Activated CD8-positive, alpha-beta T cell treated with anti-CD3 and anti-CD28 coated beads, Interleukin-2, amount 10 ng/mL, durations not matched to agents 7 days and 5 days (primary cell): ENCODE data around the gene ZNF823. TPM values are rescaled to one million over a fixed set of nuclear protein-coding genes. Genes with fewer than 3 reads are reported as not detected.
"Not testable (repeated sequence)": the region's sequence is repeated elsewhere in the genome, so short reads cannot be mapped to it uniquely, and the experiment has no call there.

ENCODE experiments used
- ATAC-seq: fragments of 150-1000 bp; cut with Tn5 transposase; one replicate; pipeline ENCODE4 v1.10.0; 2021; ENCODE audit warnings: moderate library complexity
- CTCF ChIA-PET: fragments of 350-600 bp; sonication (Branson Sonifier 250); formaldehyde crosslinking; loops from one replicate; lab custom pipeline; 2021; ENCODE audit warnings: antibody characterized with exemption; lab: Charles Lee
- POLR2A ChIA-PET: fragments of 350-600 bp; sonication (Branson Sonifier 250); formaldehyde crosslinking; loops from one replicate; lab custom pipeline; 2021; ENCODE audit warnings: antibody characterized with exemption; lab: Charles Lee
- DNase-seq: peaks from one replicate; pipeline ENCODE4 v3.0.0-alpha.2; 2020
- H3K27ac Mint-ChIP-seq: one replicate; pipeline ENCODE4 v1.8.0; 2021; ENCODE audit warnings: mild to moderate bottlenecking, mixed read lengths
- H3K27me3 Mint-ChIP-seq: one replicate; pipeline ENCODE4 v1.8.0; 2021; ENCODE audit warnings: low read depth, mixed read lengths
- H3K36me3 Mint-ChIP-seq: one replicate; pipeline ENCODE4 v1.8.0; 2021; ENCODE audit warnings: low read depth, mixed read lengths
- H3K4me1 Mint-ChIP-seq: one replicate; pipeline ENCODE4 v1.8.0; 2021; ENCODE audit warnings: low read depth, mixed read lengths
- H3K4me3 Mint-ChIP-seq: one replicate; pipeline ENCODE4 v1.8.0; 2021; ENCODE audit warnings: mild to moderate bottlenecking, mixed read lengths
- H3K9me3 Mint-ChIP-seq: one replicate; pipeline ENCODE4 v1.8.0; 2022; ENCODE audit warnings: mixed read lengths; ENCODE audit not compliant: insufficient read depth
- total RNA-seq, 2 experiments: library from RNA; stranded (reverse); gene quantifications; one replicate each; pipeline ENCODE4 v1.2.3, GENCODE V29; 2021

Gene ZNF823
- 1 to 10 TPM; 6.5 to 7.0 TPM for total RNA-seq

DNA sequence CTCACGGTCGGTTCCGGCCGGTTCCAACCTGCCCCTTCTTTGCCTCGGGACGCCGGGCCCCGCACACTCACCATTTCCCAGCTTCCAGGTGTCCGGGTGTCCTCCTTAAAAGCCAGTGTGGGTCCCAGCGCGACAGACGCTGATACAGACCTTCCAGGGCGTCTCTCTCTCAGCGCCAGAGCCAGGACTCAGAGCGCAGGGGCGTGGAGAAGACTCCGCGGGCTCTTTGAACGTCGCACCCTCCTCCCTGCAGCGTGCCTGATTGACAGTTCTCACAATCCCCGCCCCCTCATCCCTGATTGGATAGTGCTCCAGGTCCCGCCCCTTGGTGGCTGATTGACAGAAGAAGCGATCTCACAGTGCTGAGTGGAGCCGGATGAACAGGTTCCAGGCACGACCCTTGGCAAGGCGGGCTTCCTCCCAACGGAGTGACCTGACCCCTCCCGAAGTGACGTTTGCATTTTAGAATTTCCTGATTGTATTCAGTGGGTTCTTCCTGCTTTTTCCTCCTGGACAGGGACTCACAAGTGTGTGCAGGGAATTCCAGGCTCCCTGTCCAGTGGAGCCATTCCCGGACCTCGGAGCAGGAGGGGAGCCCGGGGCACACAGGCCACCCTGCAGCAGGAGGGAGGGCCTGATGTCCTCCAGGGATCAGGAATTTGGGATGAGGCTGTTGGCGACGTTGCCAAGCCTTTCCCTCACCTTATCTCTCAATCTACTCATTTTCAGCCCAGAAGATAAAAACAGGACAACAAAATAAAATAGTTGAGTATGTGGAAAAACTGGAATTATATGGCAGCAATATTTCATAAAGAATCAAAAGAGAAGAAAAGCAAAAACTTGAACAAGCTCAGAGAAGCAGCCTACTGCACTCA is at the start of gene ZNF823:
ZNF823 (minus strand) TSS at position 201 of the 875 bp plus-strand sequence; CDS start at position 74, 127 bp downstream.
- Mint-ChIP-seq H3K27me3 (peaks cover 7% of the 10 kb centered on the region), H3K4me1 (peaks cover 21% of the 10 kb centered on the region), H3K27ac (peak within 1 kb of the TSS; percentile 98), H3K4me3 (peak within 1 kb of the TSS; percentile 99), H3K9me3 (no peaks in the 10 kb centered on the region), H3K36me3 (peaks cover 21% of the 10 kb centered on the region)
- POLR2A ChIA-PET = no interaction called here
- peak; percentile 98 for ATAC-seq
- DNase-seq = peak; percentile 100
- CTCF ChIA-PET = interaction anchor here (0.7 to 1.2 kb wide), 2 partner anchors 27 to 156 kb away, joined by 3 to 4 read pairs; partner anchors contain the start of gene ZNF441

DNA sequence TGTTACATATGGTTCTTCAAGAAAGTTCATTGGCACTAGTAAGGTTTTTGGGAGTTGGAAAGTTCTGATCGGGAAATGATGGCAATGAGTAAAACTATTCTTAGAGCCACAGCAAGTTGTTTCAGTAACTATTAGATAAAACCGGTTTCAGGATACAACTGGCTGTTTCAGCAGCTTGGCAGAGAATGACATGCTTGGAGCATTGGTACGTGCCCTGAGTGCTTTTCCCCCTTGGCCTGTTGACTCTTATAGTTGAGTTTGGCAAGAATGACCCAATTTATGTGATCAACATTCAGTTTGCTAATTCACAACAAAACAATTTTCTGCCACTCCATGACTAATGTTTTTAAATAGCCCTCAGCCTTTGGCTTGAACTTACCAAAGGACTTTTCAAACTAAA is 48.8 kb upstream of the ZNF823 start:
- DNase-seq (no peak), ATAC-seq (no peak)
- H3K27me3 Mint-ChIP-seq = no peaks in the 10 kb centered on the region
- H3K4me3 Mint-ChIP-seq = no peak overlapping the region
- peaks cover 63% of the 10 kb centered on the region for H3K9me3 Mint-ChIP-seq
- ChIA-PET CTCF (interaction anchor here (2.3 kb wide), 1 partner anchor 10 kb away, joined by 13 read pairs; the partner anchor contains the start of gene ZNF491), POLR2A (no interaction called here)
- H3K36me3 Mint-ChIP-seq = peaks cover 23% of the 10 kb centered on the region
- no peaks in the 10 kb centered on the region for H3K4me1 Mint-ChIP-seq
- H3K27ac Mint-ChIP-seq = no peak overlapping the region

DNA sequence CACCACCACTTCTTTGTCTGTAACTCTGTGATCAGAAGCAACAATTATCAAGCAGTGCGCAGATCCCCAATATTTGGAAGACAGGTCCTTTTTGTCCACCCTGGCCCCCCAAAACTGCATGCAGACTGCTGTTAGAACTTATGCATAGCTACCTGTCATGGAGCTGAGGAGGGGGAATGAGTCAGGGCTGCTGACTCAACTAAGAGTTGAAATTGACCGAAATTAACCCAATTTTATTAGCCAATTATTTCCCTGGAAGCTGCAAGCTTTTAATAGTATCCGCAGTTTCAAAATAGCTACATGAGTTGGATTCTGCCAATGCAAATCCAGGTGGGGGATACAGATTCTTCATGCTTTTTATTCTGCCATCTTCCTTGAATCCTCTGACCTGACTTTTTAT is 45.6 kb upstream of the ZNF823 start:
- Mint-ChIP-seq H3K27ac (no peak overlapping the region), H3K36me3 (peaks cover 49% of the 10 kb centered on the region), H3K4me1 (no peaks in the 10 kb centered on the region), H3K4me3 (no peak overlapping the region), H3K9me3 (peaks cover 66% of the 10 kb centered on the region), H3K27me3 (no peaks in the 10 kb centered on the region)
- ChIA-PET POLR2A (no interaction called here), CTCF (no interaction called here)
- DNase-seq (no peak), ATAC-seq (no peak)

DNA sequence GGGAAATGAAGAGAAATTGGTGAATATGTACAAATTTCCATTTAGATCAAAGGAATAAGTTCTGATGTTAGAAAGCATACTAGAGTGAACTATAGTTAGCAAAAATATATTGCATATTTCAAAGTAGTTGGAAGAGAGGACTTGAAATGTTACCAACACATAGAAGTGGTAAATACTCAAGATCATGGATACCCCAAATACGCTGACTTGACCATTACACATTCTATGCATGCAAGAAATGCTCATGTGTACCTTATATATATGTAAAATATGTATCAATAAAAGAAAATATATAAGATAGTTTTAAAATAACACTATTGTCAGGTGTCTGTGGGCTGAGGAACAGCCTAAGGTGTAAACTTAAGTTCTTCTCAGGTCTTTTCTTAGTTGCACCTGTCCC is 45.0 kb upstream of the ZNF823 start:
- Mint-ChIP-seq H3K36me3 (peaks cover 55% of the 10 kb centered on the region), H3K4me1 (no peaks in the 10 kb centered on the region), H3K27ac (no peak overlapping the region), H3K4me3 (no peak overlapping the region), H3K27me3 (no peaks in the 10 kb centered on the region), H3K9me3 (peaks cover 60% of the 10 kb centered on the region)
- ATAC-seq (no peak), DNase-seq (no peak)
- POLR2A ChIA-PET = no interaction called here
- CTCF ChIA-PET = no interaction called here

DNA sequence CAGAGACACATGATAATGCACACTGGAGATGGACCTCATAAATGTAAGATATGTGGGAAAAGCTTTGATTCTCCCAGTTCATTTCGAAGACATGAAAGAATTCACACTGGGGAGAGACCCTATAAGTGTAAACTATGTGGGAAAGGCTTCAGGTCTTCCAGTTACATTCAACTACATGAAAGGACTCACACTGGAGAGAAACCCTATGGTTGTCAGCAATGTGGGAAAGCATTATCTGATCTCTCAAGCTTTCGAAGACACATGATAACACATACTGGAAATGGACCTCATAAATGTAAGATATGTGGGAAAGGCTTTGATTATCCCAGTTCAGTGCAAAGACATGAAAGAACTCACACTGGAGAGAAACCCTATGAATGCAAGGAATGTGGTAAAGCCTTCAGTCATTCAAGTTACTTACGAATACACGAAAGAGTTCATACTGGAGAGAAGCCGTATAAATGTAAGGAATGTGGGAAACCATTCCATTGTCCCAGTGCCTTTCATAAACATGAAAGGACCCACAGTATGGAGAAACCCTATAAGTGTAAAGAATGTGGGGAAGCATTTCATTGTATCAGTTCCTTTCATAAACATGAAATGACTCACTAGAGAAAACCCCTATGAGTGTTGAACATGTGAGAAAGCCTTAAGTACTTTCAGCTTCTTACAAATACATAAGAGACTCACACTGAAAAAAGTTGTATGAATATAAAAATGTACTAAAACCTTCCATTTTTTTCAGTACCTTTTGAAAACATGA is 42.7 kb upstream of the ZNF823 start:
- Mint-ChIP-seq H3K4me3 (no peak overlapping the region), H3K4me1 (no peaks in the 10 kb centered on the region), H3K9me3 (peaks cover 49% of the 10 kb centered on the region), H3K27ac (no peak overlapping the region), H3K27me3 (no peaks in the 10 kb centered on the region), H3K36me3 (peaks cover 76% of the 10 kb centered on the region)
- DNase-seq (no peak), ATAC-seq (no peak)
- ChIA-PET POLR2A (no interaction called here), CTCF (no interaction called here)

DNA sequence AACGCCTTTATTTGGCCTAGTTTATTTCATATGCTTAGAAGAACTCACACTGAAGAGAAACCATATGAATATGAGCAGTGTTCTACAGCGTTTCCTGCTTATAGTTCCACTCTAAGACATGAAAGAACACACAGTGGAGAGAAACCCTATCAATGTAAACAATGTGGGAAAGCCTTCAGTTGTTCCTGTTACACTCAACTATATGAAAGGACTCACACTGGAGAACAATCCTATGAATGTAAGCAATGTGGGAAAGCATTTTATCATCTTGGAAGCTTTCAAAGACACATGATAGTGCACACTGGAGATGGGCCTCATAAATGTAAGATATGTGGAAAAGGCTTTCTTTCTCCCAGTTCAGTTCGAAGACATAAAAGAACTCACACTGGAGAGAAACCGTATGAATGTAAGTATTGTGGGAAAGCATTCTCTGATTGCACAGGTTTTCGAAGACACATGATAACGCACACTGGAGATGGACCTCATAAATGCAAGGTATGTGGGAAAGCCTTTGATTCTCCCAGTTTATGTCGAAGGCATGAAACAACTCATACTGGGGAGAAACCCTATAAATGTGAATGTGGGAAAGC is 41.8 kb upstream of the ZNF823 start:
- DNase-seq (no peak), ATAC-seq (no peak)
- Mint-ChIP-seq H3K27me3 (no peaks in the 10 kb centered on the region), H3K27ac (no peak overlapping the region), H3K36me3 (peaks cover 82% of the 10 kb centered on the region), H3K4me1 (no peaks in the 10 kb centered on the region), H3K4me3 (no peak overlapping the region), H3K9me3 (peaks cover 56% of the 10 kb centered on the region)
- ChIA-PET CTCF (interaction anchor here (0.7 kb wide), 1 partner anchor 30 kb away, joined by 3 read pairs; no protein-coding TSS in a partner anchor), POLR2A (no interaction called here)

DNA sequence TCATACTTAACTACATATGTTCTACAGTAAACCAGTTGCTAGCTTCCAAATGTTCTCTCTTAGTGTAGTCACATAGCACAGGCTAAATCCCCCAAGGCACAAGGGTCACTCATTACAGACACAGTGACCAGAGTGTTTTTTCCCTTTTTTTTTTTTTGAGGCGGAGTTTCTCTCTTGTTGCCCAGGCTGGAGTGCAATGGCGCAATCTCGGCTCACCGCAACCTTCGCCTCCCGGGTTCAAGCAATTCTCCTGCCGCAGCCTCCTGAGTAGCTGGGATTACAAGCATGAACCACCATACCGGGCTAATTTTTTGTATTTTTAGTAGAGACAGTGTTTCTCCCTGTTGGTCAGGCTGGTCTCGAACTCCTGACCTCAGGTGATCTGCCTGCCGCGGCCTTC is 37.9 kb upstream of the ZNF823 start:
- H3K4me1 Mint-ChIP-seq, DNase-seq, H3K27ac Mint-ChIP-seq, H3K4me3 Mint-ChIP-seq, H3K27me3 Mint-ChIP-seq, POLR2A ChIA-PET, ATAC-seq: not testable (repeated sequence)
- CTCF ChIA-PET = interaction anchor here (1.2 kb wide), 1 partner anchor 21 kb away, joined by 3 read pairs; no protein-coding TSS in a partner anchor
- Mint-ChIP-seq H3K9me3 (peaks cover 53% of the 10 kb centered on the region), H3K36me3 (peaks cover 77% of the 10 kb centered on the region)

DNA sequence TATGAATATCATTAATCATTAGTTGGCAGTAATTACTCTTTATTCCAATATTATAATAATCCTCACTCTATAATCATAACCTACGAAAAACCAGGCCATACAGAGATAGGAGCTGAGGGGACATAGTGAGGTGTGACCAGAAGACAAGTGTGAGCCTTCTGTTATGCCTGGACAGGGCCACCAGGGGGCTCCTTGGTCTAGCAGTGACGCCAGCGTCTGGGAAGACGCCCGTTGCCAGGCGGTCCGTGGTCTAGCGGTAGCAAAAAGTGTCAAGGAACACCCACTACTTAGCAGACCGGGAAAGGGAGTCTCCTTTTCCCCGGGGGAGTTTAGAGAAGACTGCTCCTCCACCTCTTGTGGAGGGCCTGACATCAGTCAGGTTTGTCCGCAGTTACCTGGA is 32.8 kb upstream of the ZNF823 start:
- CTCF ChIA-PET = not testable (repeated sequence)
- POLR2A ChIA-PET = interaction anchor here (0.6 kb wide), 1 partner anchor 239 kb away, joined by 4 read pairs; no protein-coding TSS in a partner anchor
- peaks cover 57% of the 10 kb centered on the region for H3K9me3 Mint-ChIP-seq

DNA sequence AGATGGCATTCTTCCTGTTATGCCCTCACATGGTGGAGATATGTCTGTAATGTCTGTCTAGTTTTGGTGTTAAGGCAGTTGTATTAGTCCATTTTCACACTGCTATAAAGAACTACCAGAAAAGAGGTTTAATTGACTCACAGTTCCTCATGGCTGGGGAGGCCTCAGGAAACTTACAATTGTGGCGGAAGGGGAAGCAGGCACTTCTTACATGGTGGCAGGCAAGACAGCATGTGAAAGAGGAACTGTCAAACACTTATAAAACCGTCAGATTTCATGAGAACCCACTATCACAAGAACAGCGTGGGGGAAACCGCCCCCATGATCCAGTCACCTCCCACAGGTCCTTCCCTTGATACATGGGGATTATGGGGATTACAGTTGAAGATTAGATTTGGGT is 31.2 kb upstream of the ZNF823 start:
- no peak overlapping the region for H3K4me3 Mint-ChIP-seq

More for the DNA sequence above, 32.8 kb upstream of the ZNF823 start:
- H3K36me3 Mint-ChIP-seq = peaks cover 61% of the 10 kb centered on the region
- peaks cover 19% of the 10 kb centered on the region for H3K4me1 Mint-ChIP-seq
- not testable (repeated sequence) for ATAC-seq, DNase-seq, H3K27me3 Mint-ChIP-seq, H3K27ac Mint-ChIP-seq, H3K4me3 Mint-ChIP-seq

DNA sequence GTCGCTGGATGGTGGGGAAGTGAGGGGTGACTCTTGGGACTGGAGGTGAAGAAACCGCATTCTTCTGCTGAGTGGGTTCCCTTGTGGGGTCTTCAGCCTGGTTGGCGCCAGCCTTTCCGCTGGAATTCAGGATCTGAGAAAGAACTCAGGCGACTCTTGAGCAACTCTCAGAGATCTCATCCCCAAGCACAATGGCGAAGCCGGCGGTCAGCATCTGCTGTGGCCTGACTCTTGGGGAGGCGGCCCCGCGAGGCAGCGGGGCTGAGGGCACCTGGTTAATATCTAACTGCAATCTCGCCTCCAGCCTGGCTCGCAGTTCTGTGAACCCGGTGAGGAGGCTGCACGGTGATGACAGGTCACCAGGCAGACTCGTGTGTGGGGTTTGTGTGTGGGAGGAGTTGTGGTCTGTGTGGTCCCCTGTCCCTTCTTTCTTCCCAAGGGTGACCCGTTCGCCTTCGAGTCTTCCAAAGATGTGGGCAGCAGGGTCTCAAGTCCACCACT is 28.9 kb upstream of the ZNF823 start:
- Mint-ChIP-seq H3K4me1 (peaks cover 21% of the 10 kb centered on the region), H3K36me3 (peaks cover 46% of the 10 kb centered on the region), H3K27me3 (peaks cover 8% of the 10 kb centered on the region), H3K27ac (peak overlapping the region; percentile 89), H3K4me3 (peak overlapping the region; percentile 97), H3K9me3 (peaks cover 47% of the 10 kb centered on the region)
- ATAC-seq (no peak), DNase-seq (peak; percentile 40)
- CTCF ChIA-PET = no interaction called here
- POLR2A ChIA-PET = no interaction called here

More for the DNA sequence above, 31.2 kb upstream of the ZNF823 start:
- Mint-ChIP-seq H3K9me3 (peaks cover 50% of the 10 kb centered on the region), H3K27ac (no peak overlapping the region), H3K4me1 (peaks cover 21% of the 10 kb centered on the region), H3K36me3 (peaks cover 55% of the 10 kb centered on the region), H3K27me3 (peaks cover 2% of the 10 kb centered on the region)
- POLR2A ChIA-PET = no interaction called here
- CTCF ChIA-PET = interaction anchor here (1.8 kb wide), 1 partner anchor 28 kb away, joined by 9 read pairs; the partner anchor contains the start of gene ZNF491
- no peak for ATAC-seq
- DNase-seq = no peak
